Adipose tissue (tissue), 3 donors: Measurements from ENCODE around the gene ANKRD44. TPM values are rescaled to one million over a fixed set of nuclear protein-coding genes. Genes with fewer than 3 reads are reported as not detected.

Experiments used
- H3K27ac ChIP-seq: one replicate; pipeline ENCODE4 v1.5.1; 2013; ENCODE audit warnings: low read depth, low read length
- WGBS, 3 donors: extraction: QIAGEN DNeasy Blood & Tissue Kit; methylation state at CpG; one replicate each; pipeline ENCODE4 v1.1.7; 2013; 5-methylcytosine and 5-hydroxymethylcytosine counted together
- polyA plus RNA-seq, 3 donors: library from polyadenylated mRNA; stranded (reverse); fragments of 200-250 nt; gene quantifications; one replicate each; pipeline ENCODE4 v1.2.3, GENCODE V29; 2013
- donor health status: healthy with polysubstance abuse.
- donor health status: Bipolar disorder and iron deficiency.
- donor health status: healthy.

Gene ANKRD44
- polyA plus RNA-seq, 3 donors = 1.3 to 4.2 (median 3.5) TPM

DNA sequence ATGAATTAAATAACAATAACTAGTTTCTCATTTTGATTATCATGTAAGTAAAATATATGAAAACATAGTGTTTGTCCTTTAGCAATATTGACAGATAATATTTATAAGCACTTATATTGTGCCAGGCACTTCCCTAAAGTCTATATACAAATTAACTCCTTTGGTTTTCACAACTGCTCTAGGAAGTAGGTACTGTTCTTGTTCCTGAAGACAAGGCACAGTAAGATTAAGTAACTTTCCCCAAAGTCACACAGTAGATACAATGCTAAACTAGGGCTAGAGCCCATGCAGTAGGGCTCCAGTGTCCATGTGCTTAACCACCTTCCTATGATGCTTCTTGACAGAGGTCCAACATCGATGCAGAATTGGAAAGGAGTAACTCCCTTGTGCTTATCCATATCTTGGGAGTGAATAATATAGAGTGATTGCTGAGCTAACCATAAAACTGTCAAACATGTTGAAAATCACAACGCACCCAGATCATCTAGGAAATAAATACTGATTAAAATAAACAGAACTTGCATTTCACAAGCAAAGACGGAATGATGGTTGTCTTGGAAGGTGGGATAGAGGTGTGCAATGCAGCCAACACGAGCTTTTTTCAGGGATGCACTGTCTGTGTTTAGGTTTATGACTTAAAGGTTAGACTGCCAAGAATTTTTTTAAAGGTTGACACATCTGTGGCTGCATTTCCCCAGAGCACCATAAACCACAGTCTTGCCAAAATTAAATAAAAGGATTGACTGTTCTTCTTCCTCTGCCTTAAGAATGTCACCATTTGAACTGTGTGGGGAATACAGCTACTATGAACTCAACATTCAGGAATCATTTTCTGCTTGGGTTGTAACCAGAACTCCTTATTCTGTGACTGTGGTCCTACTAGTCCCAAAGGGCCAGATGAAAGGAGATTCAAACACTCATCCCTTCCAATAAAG is 80.8 kb downstream of the ANKRD44 start:
- no peak overlapping the region for H3K27ac ChIP-seq

DNA sequence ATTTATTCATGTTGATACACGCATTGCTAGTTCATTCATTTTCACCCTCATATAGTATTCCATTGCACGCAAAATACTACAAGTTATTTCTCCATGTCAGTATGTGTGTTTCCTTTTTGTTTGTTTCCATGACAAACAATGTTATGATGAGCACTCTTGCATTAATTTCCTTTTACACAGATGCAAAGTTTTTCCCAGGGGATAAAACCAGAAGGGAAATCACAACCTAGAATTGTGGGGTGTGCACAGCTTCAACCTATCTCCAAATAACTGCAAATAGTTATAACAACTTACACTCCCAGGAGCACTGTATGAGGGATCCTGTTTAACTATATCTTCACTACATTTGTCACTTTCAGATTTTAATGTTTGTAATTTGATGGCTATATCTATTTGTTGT is 87.1 kb downstream of the ANKRD44 start:
- 91 to 97% (median 92%) methylated on average over 2 of the region's 2 CpGs for WGBS, 3 donors
- H3K27ac ChIP-seq = no peak overlapping the region

More for the DNA sequence above, 80.8 kb downstream of the ANKRD44 start:
- WGBS, 3 donors = 43 to 77% (median 49%) methylated on average over 4 of the region's 4 CpGs

DNA sequence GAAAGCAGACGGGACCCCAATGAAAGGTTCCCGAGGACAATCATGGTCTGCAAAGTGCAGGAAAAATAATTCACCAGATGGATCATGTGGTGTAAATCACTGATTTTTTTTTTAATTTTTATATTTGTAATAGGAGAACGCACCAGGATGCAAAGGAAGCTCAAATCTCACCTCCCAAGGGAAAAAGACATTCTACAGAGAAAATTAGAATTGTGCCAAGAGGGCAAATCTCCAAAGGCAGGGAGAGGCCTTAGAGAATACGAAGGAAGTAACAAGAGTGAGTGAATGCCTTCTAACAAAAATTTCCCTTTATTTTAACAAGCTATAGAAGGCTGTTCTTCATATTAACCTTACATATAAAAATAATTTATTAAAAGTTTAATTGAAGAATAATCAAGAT is 90.9 kb downstream of the ANKRD44 start:
- WGBS, 3 donors = 70 to 83% (median 70%) methylated on average over 4 of the region's 4 CpGs
- H3K27ac ChIP-seq = no peak overlapping the region

DNA sequence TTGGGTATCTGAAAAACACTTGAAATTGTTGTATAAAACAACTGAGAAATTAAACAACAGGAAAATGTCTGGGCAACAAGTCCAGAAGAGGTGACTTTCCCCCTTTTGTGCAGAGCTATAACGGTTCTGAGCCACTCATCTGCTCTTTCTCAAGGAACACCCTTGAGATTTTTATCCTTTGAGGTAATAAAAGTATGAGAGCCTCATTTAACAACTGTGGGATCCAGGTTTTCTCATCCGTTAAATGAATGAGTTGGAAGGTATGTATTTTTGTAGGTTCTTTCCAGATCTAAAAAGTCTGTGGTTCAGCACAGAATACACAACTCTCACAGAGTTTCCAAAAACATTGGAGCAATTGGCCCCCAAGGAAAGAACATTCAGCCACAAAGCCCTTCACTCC is 93.0 kb downstream of the ANKRD44 start:
- 70 to 87% (median 80%) methylated on average over 2 of the region's 2 CpGs for WGBS, 3 donors
- no peak overlapping the region for H3K27ac ChIP-seq

DNA sequence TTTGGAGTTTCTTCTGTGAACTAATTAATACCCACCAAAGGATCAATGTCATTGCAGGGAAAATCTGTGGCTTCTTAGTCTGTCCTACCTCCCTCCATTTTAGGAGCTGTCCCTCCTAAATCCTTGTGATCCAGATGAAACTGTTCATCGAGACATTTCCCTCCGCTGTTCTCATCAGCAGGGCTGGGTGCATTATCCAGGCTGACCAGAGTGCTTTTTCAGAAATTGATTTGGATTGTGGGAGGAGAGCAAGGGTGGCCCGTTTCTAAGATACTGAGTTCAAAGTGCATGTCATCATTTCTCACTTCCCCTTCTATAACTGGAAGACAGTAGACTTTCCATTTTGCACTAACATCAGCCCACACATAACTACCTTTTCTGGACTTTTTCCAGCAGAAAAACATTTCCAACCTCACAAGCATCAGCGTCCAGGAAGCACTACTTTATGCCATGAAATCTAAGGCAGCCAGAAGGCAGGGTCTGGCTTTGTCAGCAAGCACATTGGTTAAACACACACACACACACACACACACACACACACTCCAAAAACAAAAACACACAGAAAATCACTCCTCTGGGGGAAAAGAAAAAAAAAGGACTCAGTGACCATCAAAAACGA is 94.1 kb downstream of the ANKRD44 start:
- 33 to 56% (median 41%) methylated on average over 5 of the region's 5 CpGs for WGBS, 3 donors
- no peak overlapping the region for H3K27ac ChIP-seq

DNA sequence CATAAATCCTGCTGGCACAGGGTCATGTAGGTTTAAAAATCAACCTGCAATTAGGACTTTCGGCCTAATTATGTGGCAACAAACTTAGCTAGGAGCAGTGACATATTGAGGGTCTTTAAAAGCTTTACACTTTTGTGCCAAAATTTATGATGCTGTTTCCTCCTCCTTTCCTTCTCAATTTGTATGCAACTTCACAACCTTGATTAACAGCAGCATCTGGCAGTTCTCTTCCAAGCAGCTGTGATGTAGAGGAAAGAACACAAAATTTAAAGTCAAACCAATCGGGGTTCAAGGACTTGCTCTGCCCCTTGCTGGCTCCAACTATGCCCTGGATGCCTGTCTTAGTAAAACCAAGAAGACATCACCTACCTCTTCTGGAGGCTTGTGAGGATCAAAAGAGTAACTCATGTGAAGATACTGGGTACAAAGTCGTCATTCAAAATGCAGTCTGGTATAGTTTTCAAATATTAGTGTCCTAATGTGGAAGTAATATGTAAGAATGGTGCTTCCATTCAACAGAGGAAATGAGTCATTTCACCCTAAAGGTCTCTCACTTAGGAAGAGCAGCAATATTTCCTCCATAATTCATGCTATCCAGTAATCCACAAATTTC is 94.7 kb downstream of the ANKRD44 start:
- H3K27ac ChIP-seq = no peak overlapping the region
- WGBS, 3 donors = 41 to 74% (median 45%) methylated on average over 3 of the region's 3 CpGs

DNA sequence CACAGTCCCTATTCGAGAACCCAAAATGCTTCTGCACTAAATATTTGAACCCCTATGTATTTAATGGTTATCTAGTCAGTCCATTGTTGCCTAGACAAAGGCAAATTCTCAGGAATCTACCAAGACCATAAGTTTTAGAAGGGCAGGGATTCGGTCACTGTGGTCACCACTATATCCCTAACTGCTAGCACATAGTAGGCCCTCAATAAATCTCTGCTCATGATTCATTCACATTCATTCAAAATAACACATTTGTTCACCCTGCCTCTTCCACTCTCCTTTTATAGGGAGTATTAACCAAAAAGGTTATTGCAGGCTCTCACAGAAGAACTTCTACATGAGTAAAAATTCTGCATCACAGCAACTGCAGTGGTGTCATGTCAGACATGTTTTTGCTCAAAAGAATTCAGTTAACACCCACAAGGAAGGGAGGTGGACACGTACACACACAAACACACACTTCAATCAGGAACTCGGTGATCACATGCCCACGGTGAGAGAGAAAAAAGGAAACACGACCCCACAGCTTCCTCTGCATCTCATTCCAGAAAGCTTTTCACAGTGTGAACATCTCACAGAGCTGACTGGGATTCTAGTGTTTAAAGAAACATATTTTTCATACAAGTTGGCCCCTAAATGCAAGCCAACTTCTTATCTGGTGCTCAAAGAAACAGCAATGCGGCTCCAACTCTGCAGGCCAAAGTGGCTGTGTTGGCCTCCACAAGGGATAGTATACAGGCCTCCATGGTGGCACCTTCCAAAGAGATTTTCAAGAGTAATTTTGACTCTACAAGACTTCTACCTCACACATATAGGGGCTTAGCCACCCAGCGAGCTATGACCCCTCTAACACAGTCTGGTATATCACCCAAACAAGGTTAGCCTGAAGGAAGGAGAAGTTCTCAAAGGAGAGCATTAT is 98.0 kb downstream of the ANKRD44 start:
- 48 to 81% (median 50%) methylated on average over 8 of the region's 8 CpGs for WGBS, 3 donors

DNA sequence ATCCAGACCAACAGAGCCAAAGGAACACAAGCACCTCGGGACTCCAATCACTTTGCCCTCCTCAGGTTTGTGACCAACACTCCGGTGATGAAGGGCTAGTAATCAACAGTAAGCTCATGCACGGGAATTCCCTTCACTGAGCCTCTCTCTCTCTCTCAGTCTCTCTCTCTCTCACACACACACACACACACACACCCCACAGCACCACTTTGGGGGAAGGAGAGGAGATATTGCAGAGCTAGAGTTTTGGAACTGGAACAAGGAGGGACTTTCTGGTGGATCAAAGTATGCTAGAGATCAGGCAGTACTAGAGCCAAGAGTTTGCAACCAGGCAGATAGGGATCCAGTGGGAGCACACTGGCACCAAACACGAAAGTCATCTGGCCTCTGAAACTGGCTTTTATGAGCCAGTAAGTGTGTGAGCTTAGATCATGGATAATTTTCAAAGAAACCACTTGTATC is 98.7 kb downstream of the ANKRD44 start:
- WGBS, 3 donors = 74 to 89% (median 81%) methylated on average over 4 of the region's 4 CpGs
- H3K27ac ChIP-seq = no peak overlapping the region

More for the DNA sequence above, 98.0 kb downstream of the ANKRD44 start:
- no peak overlapping the region for H3K27ac ChIP-seq

DNA sequence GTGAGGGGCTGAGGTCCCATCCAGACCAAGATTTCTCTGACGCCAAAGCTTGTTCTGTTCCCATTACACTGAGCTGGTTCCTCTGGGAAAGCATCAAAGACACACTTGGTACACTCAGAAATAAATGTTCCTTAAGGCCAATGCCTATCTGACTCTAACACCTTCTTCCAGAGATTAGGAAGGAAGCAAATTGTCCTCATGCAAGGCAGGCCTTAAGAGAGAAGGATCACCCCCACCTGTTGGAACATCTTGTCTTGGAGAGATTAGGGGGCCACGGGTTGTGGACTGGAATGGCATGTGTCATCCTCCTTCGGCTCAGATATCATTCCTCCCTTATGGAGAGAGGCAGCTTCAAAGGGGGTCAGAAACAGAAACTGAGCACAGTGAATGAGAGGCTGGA is 100.2 kb downstream of the ANKRD44 start:
- no peak overlapping the region for H3K27ac ChIP-seq
- WGBS, 3 donors = 52 to 92% (median 77%) methylated on average over 3 of the region's 3 CpGs

DNA sequence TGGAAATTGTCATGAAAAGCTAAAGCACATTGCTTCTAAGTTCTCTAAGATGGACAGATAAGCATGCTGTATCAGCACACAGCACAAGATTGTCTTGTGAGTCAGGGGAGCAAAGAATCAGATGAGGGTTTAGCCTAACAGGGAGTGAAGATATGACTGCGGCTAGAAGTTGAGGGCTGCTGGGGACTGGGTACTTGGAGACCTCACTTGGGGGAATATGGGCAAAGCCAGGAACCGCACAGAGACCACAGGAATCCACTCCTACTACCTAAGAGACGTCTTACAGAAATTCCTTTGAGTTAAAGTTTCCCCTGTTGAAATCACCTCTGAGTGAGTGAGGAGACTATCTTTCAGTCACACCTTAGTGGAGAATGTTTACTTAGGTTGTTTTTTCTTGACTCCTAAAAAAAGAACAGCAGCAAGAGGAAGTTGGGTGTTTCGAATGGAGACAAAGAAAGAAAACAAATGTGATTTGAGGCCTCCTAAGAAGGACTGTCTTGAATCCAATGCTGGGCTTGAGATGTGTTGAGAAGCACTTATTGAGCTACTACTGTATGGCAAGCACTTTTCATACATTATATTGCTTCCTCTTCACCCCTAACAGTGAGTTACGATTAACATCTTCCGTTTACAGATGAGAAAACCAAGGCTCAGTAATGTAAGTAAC is 100.7 kb downstream of the ANKRD44 start:
- H3K27ac ChIP-seq = no peak overlapping the region
- WGBS, 3 donors = 67 to 72% (median 69%) methylated on average over 6 of the region's 6 CpGs

DNA sequence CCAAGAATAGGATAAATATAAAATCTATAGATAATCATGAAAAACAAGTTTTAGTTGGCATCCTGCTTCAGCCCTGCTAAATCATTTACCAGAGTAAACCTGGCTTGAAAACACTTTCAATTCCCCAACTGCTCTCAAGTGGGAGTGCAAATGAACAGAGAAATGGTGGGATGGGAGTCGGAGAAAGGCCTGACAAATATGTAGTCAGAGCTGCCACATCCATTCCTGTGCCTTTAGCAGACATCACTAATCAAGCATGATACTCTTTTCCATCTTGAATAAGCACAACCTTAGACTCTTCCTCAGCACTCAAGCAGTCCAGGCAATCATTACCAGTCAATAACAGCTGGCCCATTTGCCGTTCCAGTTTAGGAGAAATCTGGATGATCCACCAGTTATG is 101.3 kb downstream of the ANKRD44 start:
- WGBS, 3 donors = 41 to 79% (median 70%) methylated on average over 2 of the region's 2 CpGs
- H3K27ac ChIP-seq = no peak overlapping the region

DNA sequence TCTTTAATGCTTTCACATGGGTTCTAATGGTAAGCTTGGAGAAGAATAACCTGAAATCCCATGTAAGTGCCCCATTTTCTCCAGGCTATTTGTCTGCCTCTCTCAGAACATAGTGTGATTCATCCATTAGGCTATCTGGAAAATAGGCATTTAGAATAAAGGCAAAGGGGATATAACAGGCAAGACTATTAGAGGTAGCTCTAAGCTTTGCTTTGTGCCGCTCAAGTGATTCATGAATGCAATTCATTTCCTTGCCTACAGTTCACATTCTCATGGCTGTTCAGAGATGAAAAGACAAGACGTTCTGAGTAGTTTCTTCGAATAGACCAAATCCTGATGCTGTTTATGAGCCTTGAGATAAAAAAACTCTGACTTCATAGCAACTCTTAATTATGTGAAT is 101.7 kb downstream of the ANKRD44 start:
- no peak overlapping the region for H3K27ac ChIP-seq
- WGBS, 3 donors = 15 to 25% (median 24%) methylated on average over 3 of the region's 3 CpGs

DNA sequence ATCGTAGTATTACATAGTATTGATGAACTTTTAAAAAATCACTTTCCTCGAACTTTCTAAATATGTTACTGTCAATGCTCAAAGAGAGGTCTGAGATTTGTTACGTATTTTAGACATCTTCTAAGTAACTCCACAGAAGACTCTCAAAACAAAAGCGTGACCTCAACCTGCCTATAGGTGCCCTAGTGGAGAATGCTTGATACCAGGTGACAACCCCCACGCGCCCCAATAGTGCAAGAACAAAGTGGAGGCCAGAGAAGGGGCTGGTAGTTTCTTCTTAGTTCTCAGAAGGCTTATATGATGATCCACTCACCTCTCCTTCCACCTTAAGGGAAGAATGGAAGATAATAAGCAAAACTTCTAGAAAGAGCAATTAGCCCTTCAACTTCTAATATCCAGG is 102.6 kb downstream of the ANKRD44 start:
- WGBS, 3 donors = 76 to 78% (median 76%) methylated on average over 6 of the region's 6 CpGs
- no peak overlapping the region for H3K27ac ChIP-seq

DNA sequence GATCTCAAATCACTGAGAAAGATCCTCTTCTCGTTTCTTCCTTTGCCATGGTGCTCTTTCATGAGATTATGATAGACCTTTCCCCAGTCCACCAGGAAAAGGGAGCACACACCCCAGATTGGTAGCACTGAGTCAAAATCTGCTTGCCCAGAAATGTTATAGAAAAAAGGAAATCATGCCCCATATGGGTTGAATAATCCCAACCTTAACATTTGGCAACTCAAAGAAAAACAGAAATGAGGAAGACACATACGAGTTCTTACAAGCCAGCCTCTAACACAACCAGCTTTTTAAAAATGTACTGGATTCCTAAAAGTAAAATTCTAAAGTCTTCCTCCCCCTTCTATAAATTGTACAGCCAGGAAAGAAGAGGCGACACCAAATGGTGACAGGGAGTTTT is 103.0 kb downstream of the ANKRD44 start:
- 68 to 84% (median 70%) methylated on average over 3 of the region's 3 CpGs for WGBS, 3 donors
- no peak overlapping the region for H3K27ac ChIP-seq

DNA sequence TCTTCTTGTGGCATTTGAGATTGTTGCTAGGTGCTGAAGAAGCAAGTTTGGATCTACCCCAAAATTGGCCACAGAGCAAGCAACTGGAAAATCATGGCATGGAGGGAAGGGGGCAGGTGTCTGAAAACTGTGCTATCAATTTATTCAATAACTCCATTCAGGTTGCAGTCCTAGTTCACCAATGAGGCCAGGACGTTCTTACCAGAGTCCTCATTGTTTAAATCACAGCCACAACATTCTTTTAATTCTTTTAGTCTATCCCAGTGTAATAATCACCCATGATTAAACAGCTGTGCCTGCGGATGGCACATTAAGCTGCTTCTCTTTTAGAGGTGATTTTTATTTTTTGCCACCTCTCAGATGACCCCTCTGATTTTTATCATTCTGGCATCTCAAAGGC is 103.5 kb downstream of the ANKRD44 start:
- H3K27ac ChIP-seq = no peak overlapping the region
- 72 to 84% (median 79%) methylated on average over 2 of the region's 2 CpGs for WGBS, 3 donors

DNA sequence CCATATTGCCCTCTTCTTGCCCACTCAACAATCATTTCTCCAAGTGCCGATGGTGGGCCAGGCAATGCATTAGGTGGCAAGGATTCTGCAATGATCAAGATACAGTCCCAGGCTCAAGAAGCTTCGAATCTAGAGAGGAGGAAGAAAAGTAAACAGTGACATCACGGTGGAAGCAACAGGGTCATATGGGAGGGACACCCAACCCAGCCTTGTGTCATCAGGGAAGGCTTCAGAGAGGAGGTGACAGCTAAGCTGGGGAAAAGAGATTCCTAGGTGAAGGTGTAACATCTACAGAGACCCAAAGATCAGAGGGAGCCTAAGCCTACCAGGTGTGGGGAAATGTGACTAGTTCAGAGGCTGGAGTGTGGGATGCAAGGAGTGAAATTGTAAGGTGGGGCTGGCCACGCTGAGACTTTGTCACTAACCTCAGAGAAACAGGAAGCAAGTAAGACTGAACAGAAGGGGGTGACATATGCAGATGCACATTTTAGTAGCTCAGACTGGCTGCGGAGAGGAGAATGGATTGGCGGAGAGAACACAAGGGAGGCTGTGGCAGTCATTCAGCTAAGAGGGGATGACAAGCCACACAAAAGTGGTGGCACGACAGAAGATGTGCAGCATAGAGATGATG is 104.9 kb downstream of the ANKRD44 start:
- H3K27ac ChIP-seq = no peak overlapping the region
- 65 to 71% (median 69%) methylated on average over 7 of the region's 7 CpGs for WGBS, 3 donors

DNA sequence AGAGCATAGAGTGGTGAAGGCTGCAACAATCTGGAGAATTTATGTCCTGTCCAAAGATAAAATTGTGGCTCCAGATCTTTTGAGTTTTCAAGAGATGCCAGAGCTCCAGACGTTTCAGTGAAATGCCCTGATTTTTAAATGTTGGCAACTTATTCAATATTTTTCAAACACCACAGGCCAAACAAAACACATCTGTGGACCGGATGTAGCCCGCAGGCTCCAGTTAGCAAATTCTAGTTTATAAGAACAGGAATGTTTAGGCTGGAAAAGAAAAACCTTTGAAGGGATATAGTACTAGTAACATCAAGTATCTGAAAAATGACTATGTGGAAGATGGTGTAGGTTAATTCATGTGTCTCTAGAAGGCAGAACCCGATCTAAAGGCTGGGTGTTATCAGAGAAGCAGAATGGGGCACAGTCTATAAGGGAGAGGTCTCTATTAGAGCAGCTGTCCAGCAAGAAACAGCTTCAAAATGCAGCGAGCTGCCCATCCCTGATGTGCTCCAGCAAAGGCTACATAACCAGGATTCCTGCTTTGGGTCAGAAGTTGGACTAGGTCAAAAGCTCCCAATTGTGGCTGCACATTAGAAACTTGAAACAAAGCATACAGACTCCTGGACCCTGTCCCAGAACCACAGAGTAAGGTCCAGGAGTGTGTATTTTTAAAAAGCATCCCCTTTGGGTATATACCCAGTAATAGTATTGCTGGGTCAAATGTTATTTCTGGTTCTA is 105.9 kb downstream of the ANKRD44 start:
- no peak overlapping the region for H3K27ac ChIP-seq
- WGBS, 3 donors = 71 to 80% (median 75%) methylated on average over 5 of the region's 5 CpGs
